ENCODE data around the gene FHIT. TPM values are rescaled to one million over a fixed set of nuclear protein-coding genes. Genes with fewer than 3 reads are reported as not detected.
A peak's percentile ranks its signal among the peaks of the same experiment; 100 is the strongest.

The FHIT gene
- total RNA-seq, 4 donors from 2014 or later, result 1.6 to 12.9 (median 7.8) TPM

- Histone ChIP-seq H3K27me3 (no peaks in the 10 kb centered on the region), H3K9me3 (no peaks in the 10 kb centered on the region), H3K27ac (no peak overlapping the region), H3K4me1 (peaks cover 0 to 2% (median 0%) of the 10 kb centered on the region in 4 donors), H3K4me3 (peak overlapping the region in 1 of 4 donors; percentile 17), H3K36me3 (no peaks in the 10 kb centered on the region)
- no peak for DNase-seq (ENCODE audit: low spot score in 2 of 2)
- 3 to 7% methylated on average over 1 of the region's 1 CpG for WGBS, 2 donors
- TF ChIP-seq EP300 (IDR thresholded peaks at IDR 0.05), result no peak
- no peak for TF ChIP-seq CTCF (IDR thresholded peaks at IDR 0.05)
- no peak for TF ChIP-seq POLR2A (IDR thresholded peaks at IDR 0.05)
Observed at GRCh38 chr3:60076331-60076730, 1174.9 kb downstream of the FHIT start.

GRCh38 chr3:60073942-60074341 lies 1177.3 kb downstream of the FHIT start:
- H3K4me3 ChIP-seq, result no peak overlapping the region
- H3K36me3 ChIP-seq, result no peaks in the 10 kb centered on the region
- H3K27ac ChIP-seq, result no peak overlapping the region
- H3K4me1 ChIP-seq, result no peaks in the 10 kb centered on the region
- DNase-seq (ENCODE audit: low spot score in 2 of 2), result no peak
- H3K27me3 ChIP-seq, result no peaks in the 10 kb centered on the region
- H3K9me3 ChIP-seq, result no peaks in the 10 kb centered on the region
- no peak for TF ChIP-seq POLR2A (IDR thresholded peaks at IDR 0.05)
- no peak for TF ChIP-seq CTCF (IDR thresholded peaks at IDR 0.05)
- TF ChIP-seq EP300 (IDR thresholded peaks at IDR 0.05), result no peak

- H3K36me3 ChIP-seq, result no peaks in the 10 kb centered on the region
- TF ChIP-seq POLR2A (IDR thresholded peaks at IDR 0.05), result no peak
- no peak for TF ChIP-seq EP300 (IDR thresholded peaks at IDR 0.05)
- TF ChIP-seq CTCF (IDR thresholded peaks at IDR 0.05), result no peak
- H3K9me3 ChIP-seq, result no peaks in the 10 kb centered on the region
- WGBS, 2 donors, result 82% methylated on average over 4 of the region's 4 CpGs
- H3K27me3 ChIP-seq, result no peaks in the 10 kb centered on the region
- no peak for DNase-seq (ENCODE audit: low spot score in 2 of 2)
- no peaks in the 10 kb centered on the region for H3K4me1 ChIP-seq
- H3K4me3 ChIP-seq, result no peak overlapping the region
- H3K27ac ChIP-seq, result no peak overlapping the region
Observed at GRCh38 chr3:60073228-60073627, 1178.0 kb downstream of the FHIT start.

- Histone ChIP-seq H3K4me1 (no peaks in the 10 kb centered on the region), H3K27ac (no peak overlapping the region), H3K4me3 (no peak overlapping the region), H3K36me3 (no peaks in the 10 kb centered on the region), H3K27me3 (no peaks in the 10 kb centered on the region), H3K9me3 (no peaks in the 10 kb centered on the region)
- WGBS, 2 donors, result 83 to 90% methylated on average over 3 of the region's 3 CpGs
- TF ChIP-seq EP300 (IDR thresholded peaks at IDR 0.05), result no peak
- no peak for TF ChIP-seq CTCF (IDR thresholded peaks at IDR 0.05)
- TF ChIP-seq POLR2A (IDR thresholded peaks at IDR 0.05), result no peak
- DNase-seq (ENCODE audit: low spot score in 2 of 2), result no peak
Observed at GRCh38 chr3:60070366-60070765, 1180.9 kb downstream of the FHIT start.

GRCh38 chr3:60065227-60065868 lies 1185.9 kb downstream of the FHIT start:
- Histone ChIP-seq H3K4me1 (no peaks in the 10 kb centered on the region), H3K36me3 (no peaks in the 10 kb centered on the region), H3K4me3 (no peak overlapping the region), H3K27ac (no peak overlapping the region), H3K27me3 (no peaks in the 10 kb centered on the region), H3K9me3 (no peaks in the 10 kb centered on the region)
- 88 to 94% methylated on average over 2 of the region's 2 CpGs for WGBS, 2 donors
- TF ChIP-seq CTCF (IDR thresholded peaks at IDR 0.05) (no peak), EP300 (IDR thresholded peaks at IDR 0.05) (no peak), POLR2A (IDR thresholded peaks at IDR 0.05) (no peak)
- no peak for DNase-seq (ENCODE audit: low spot score in 2 of 2)
